ENCODE measurements around the gene ZNF474.

Gene ZNF474

GRCh38 chr5:122119205-122119604 is 10.1 kb upstream of the ZNF474 start:
- DNase-seq: no peak

DNA sequence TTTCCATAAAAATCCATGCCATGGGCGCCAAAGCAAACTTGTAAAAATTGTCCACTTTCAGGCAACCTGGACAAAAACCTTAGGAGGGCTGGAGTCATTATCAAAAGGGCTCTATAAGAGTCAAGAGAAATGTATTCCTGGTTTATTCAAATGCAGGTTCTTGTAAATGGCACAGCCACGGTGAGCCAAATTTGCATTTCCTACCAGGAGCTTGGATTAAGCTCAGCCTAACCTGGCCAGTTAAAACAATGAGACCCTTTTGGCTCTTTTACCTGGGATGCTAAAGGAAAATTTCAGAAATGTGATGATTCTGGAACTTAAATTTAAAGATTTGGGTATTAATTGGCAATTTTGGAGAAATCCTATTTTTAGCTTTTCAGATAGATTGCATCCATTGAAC is 8.9 kb upstream of the ZNF474 start:
- DNase-seq: no peak

- peak in 1 of 2 experiments; percentile 1 for DNase-seq
Measured at GRCh38 chr5:122120957-122121356, 8.4 kb upstream of the ZNF474 start.

DNA sequence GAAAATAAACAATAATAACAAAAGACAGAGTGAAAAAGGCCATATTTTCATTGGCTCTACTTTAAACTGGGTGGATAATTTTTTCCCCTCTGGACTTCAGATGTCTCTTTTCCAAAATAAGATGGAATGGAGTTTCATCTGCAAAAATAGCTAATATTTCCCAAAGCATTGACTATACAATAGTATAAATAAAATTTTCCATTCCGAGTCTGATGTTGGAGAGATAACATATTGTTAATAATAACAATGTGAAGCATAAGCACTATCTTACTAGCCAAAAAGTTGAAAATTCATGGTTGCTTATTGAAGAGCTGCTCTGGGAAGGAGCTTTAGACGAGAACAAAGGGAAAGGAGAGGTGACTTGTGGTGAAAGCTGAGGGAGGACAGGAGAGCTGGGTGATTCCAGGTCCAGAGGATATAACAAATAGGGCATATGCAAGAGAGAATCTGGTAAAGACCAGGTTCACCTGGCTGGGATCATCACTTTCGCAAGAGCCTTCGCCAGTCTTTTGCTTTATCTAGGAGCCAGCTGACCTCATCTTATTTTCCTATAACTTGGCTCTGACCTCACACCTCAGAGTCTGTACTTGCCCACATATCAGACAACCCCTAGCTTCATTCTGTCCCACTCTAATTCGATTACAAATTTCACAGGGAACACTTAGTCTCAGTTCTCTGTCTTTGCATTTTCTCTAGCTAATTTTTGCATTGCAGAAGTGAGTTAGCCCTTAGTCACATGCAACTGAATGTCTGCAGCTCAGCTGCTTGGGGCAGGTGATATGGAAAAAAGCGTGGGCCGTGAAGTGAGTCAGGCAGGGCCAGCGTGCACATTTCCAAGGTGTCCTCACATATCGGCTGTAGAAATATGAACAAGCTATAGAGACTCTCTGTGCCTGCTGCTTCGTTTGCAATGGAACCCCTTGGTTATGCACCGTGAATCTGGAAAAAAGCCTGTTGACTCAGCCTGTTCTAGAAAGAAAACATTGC is 7.6 kb upstream of the ZNF474 start:
- DNase-seq: no peak

GRCh38 chr5:122124766-122125165 is 4.6 kb upstream of the ZNF474 start:
- DNase-seq: no peak

DNA sequence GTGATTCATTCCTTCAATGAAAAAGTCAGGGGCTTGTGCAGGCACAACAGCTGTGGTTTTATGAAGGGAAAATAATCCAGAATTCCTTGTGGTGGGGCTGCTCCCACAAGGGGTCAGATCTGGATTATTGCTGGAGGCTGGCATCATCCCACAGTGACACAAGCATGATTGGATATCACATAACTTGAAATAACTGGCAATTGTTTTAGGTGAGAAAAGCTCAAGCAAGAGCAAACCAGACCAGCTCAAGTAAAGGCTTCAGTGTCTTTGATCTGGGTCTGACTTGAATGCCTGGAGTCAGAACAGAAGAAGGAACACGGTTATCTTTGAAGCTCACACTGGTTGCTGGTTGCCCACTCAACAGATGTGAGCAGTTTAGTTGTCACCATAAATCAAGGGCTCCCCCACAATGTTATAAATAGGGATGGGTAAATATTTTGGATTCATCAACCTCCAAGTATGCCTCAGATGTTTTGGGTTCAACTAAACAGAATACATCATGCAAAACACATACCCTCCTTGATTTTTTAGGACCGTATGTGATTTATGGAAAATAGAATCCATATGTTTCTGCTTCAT is 3.1 kb upstream of the ZNF474 start:
- DNase-seq: no peak

- no peak for DNase-seq
Measured at GRCh38 chr5:122126756-122127321, 2.5 kb upstream of the ZNF474 start.

- DNase-seq: no peak
Measured at GRCh38 chr5:122130152-122130551, 806 bp downstream of the ZNF474 start.

DNA sequence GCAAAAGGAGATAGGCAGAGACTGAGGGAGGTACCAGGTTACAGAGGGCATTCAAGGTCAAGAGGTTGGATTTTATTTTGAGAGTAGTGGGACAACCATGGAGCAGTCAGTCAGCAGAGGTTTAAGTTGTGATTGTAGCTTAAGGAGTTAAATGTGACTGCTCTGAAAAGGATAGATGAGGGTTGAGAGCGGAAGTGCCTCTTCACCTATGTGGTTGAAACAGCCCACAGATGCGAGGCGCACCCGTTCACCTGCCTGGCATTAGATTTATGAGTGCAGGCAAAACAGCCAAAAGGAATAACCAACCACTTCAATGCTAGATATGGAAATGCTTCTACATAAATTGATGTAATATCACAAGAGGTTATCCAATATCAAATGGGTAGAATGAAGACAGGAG is 8.4 kb downstream of the ZNF474 start:
- no peak for DNase-seq

- no peak for DNase-seq
Measured at GRCh38 chr5:122138356-122138755, 9.0 kb downstream of the ZNF474 start.

DNA sequence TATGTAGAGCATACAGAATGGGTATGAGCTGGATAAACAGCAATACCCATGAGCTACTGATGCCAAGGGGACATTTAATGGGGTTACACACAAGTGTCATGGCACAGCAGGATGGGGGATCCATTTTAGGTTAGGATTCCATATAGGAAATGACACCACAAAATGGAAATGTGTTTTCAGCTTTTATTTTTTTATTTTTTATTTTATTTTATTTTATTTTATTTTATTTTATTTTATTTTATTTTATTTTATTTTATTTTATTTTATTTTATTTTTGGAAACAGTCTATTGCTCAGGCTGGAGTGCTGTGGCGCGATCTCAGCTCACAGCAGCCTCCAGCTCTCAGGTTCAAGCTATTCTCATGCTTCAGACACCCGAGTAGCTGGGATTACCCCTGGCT is 11.6 kb downstream of the ZNF474 start:
- DNase-seq: no peak

GRCh38 chr5:122141751-122142150 is 12.4 kb downstream of the ZNF474 start:
- no peak for DNase-seq

DNA sequence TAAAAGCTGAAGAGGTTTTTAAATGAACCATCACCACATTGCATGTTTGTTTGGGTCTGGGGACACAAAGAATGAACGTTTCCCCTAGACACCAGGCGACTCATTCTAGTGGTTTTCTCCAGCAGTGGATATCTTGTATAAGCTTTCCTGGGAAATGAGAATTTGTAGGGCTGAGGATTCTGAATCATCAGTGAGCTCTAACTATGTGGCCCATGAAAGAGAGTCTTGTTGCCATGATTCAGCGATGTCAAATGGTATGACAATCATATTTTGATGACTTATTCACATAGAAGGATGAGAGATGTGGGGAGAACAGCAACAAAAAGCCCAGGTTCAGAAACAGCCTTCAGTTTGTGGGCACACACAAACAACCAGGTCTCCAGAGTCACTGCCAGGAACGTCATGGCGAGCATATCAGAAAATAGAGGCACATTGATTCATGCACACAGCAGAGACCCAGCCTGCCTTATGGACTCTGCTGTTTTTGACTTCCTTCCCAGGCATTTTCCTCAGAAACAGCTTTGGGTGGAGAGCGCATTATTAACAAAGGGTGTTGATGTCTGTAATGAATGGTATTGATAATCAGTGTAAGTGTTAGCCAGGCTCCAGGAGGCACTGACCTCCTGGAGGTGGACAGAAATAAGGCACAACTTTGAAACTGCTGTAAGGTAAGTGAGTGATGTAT is 13.3 kb downstream of the ZNF474 start:
- DNase-seq: no peak

DNA sequence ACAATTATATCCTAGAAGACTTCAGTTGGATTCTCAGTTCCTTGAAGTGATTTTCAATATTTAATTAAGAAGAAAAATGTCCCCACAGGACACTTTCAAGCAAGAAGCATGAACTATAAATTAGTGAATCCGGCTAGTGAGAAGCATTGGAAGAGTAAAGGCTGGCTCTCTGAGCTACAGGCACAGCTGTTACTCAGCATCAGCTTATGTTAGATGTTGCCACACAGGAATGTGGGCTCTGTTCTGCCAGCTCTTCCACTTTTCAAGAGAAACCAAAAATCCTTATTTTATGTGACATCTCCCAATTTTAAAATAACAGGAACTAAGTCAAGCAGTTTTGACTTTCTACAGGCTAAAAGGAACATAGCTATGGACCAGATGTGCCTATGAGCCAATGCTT is 14.9 kb downstream of the ZNF474 start:
- DNase-seq: no peak

GRCh38 chr5:122145906-122146305 is 16.6 kb downstream of the ZNF474 start:
- DNase-seq: no peak

- no peak for DNase-seq
Measured at GRCh38 chr5:122149321-122150090, 20.2 kb downstream of the ZNF474 start.

DNA sequence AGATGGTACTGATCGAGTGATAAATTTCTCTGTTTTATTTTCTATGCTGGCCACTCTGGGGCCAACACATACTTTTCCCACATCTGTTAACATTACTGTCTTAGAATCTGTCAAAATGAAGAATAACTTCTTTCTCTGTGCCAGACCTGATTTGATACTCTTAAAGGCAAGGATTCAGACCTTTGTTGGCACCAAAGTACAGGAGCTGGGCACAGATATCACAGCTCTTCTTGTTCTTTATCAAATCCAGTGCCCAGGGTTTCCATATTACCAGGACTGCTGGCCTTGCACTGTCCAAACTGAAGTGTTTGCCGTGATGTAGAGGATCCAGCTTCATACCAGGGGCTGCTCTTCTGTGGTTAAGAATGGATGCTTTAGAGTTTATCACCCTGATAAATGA is 20.9 kb downstream of the ZNF474 start:
- no peak for DNase-seq

DNA sequence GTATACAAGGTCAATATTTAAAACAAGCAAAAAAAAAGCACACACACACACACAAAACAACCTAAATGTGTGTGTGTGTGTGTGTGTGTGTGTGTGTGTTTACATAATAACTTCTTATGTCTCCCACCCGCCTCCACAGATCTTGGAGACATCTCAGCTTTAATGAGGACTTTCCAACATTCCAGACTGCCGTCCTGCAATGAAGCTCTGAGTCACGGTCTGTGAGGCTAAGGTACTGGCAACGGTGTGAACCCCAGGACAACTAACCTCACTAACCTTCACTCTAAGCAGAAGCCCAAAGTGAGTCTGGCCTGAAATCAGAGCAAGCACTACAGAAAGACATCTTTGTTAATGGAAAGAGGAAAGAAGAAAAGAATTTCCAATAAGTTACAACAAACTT is 22.3 kb downstream of the ZNF474 start:
- no peak for DNase-seq

- no peak for DNase-seq
Measured at GRCh38 chr5:122152266-122152900, 23.0 kb downstream of the ZNF474 start.

- DNase-seq: no peak
Measured at GRCh38 chr5:122153230-122153629, 23.9 kb downstream of the ZNF474 start.

- DNase-seq: peak; percentile 2 to 11
Measured at GRCh38 chr5:122153774-122154173, 24.4 kb downstream of the ZNF474 start.

GRCh38 chr5:122154491-122154890 is 25.1 kb downstream of the ZNF474 start:
- no peak for DNase-seq

Data from Kasumi-1 (cell line).